Heart right ventricle (tissue), 16 donors: ENCODE measurements around the gene PTMA. TPM values are rescaled to one million over a fixed set of nuclear protein-coding genes. Genes with fewer than 3 reads are reported as not detected.

Source experiments
- ATAC-seq, 8 donors: fragments of 200-7000 bp; cut with Tn5 transposase; one replicate each; pipeline ENCODE4 v1.9.1; 2020; ENCODE audit warnings: mild to moderate bottlenecking in 8 of 8, moderate library complexity in 8 of 8, moderate number of reproducible peaks in 1 of 8
- DNase-seq, 2 donors: peaks; one replicate each; pipeline ENCODE4 v3.0.0-alpha.2; 2020
- H3K27ac ChIP-seq, 10 donors: fragments of 200-600 bp; sonication (generic) in 2 of 10; one replicate each; pipeline versions ENCODE4 v1.5.0 to v1.8.0; 2020 to 2022; ENCODE audit warnings: mild to moderate bottlenecking in 3 of 10
- H3K27me3 ChIP-seq, 7 donors: fragments of 200-600 bp; one replicate each; pipeline ENCODE4 v1.8.0; 2021 to 2022; ENCODE audit warnings: mild to moderate bottlenecking in 2 of 7
- H3K36me3 ChIP-seq, 9 donors: fragments of 200-600 bp; sonication (generic) in 1 of 9; one replicate each; pipeline versions ENCODE4 v1.5.0 to v1.8.0; 2020 to 2022; ENCODE audit warnings: mild to moderate bottlenecking in 2 of 9
- H3K4me1 ChIP-seq, 9 donors: fragments of 200-600 bp; sonication (generic) in 1 of 9; one replicate each; pipeline versions ENCODE4 v1.5.0 to v1.8.0; 2020 to 2022; ENCODE audit warnings: mild to moderate bottlenecking in 4 of 9
- H3K4me3 ChIP-seq, 10 donors: fragments of 200-600 bp; sonication (generic) in 2 of 10; one replicate each; pipeline versions ENCODE4 v1.5.0 to v1.8.0; 2020 to 2022; ENCODE audit warnings: mild to moderate bottlenecking in 7 of 10, moderate library complexity in 2 of 10
- H3K9me3 ChIP-seq, 11 donors: fragments of 200-600 bp in 10 of 11; sonication (generic) in 2 of 11; one replicate each; pipeline versions ENCODE4 v1.5.0 to v1.8.0; 2013 to 2022; ENCODE audit warnings: mild to moderate bottlenecking in 2 of 11, control low read depth in 1 of 11, moderate library complexity in 1 of 11
- WGBS, 2 donors: extraction: QIAGEN DNeasy Blood & Tissue Kit; methylation state at CpG; one replicate each; pipeline ENCODE4 v1.1.7; 2013; ENCODE audit warnings: inconsistent platforms in 1 of 2; 5-methylcytosine and 5-hydroxymethylcytosine counted together
- intact Hi-C, 10 donors: fragments of 100-400 bp; cut with DNase I; formaldehyde crosslinking; loops; one replicate each; pipeline versions ENCODE4 v1.11.1 to v1.14.2; 2022
- polyA plus RNA-seq, 2 donors: library from polyadenylated mRNA; stranded (reverse); fragments of 200-250 nt; gene quantifications; one replicate each; pipeline ENCODE4 v1.2.3, GENCODE V29; 2013
- total RNA-seq, 10 donors: library from RNA; stranded (reverse); fragmentation: NEBNext Ultra II Directional in 3 of 10; extraction: Animal tissue kit (Norgen Biotek cat#: 25700) in 3 of 10; gene quantifications; one replicate each; pipeline versions ENCODE4 v1.2.1 to v1.2.4, GENCODE V29; 2021 to 2023
- TF ChIP-seq, protein P1 (sequence below), 9 donors: fragments of 200-600 bp; sonication (generic) in 2 of 9; IDR thresholded peaks; one replicate each; pipeline versions ENCODE4 v1.5.0 to v1.8.0; 2021 to 2022; ENCODE audit warnings: antibody characterized with exemption in 9 of 9, mild to moderate bottlenecking in 5 of 9, moderate library complexity in 1 of 9
- donor health status: Arrhythmogenic right ventricular cardiomyopathy.
- donor health status: ischemic (EF 13 %, LVEDD 7.1; RV severe dilation, severe dysfunction).
- donor health status: healthy with polysubstance abuse.
- donor health status: DM: no; HTN: yes; CAD: no.
- donor health status: DM: no; HTN: no; CAD: no.
- donor health status: ischemic (EF 25% LVEDD 6.9; RV normal size, moderate dysfunction).
- donor health status: ischemic (EF 25% LVEDD 5.7; RV mildly dilated, moderate dysfunction).
- donor health status: healthy.
- donor health status: DM: yes; HTN: yes; CAD: no.
- donor health status: Ischemic cardiomyopathy.
- donor health status: ischemic (EF 35%, LVEDD 5.7; RV mildly dilated, moderate dysfunction).
- donor health status: nonischemic (EF 11% LVEDD 7.7; RV severe dilation, severe dysfunction).
- donor health status: DM: yes; HTN: yes; CAD: no.
- donor health status: PGD.
- donor health status: ischemic (EF 29% LVEDD 5.4; RV normal size, mild dysfunction).
- donor health status: nonischemic (EF 23%, LVEDD 6.1; RV moderate dilation, normal function).

Gene PTMA
- total and polyA plus RNA-seq, 12 donors: 133 to 626 (median 181) TPM

DNA sequence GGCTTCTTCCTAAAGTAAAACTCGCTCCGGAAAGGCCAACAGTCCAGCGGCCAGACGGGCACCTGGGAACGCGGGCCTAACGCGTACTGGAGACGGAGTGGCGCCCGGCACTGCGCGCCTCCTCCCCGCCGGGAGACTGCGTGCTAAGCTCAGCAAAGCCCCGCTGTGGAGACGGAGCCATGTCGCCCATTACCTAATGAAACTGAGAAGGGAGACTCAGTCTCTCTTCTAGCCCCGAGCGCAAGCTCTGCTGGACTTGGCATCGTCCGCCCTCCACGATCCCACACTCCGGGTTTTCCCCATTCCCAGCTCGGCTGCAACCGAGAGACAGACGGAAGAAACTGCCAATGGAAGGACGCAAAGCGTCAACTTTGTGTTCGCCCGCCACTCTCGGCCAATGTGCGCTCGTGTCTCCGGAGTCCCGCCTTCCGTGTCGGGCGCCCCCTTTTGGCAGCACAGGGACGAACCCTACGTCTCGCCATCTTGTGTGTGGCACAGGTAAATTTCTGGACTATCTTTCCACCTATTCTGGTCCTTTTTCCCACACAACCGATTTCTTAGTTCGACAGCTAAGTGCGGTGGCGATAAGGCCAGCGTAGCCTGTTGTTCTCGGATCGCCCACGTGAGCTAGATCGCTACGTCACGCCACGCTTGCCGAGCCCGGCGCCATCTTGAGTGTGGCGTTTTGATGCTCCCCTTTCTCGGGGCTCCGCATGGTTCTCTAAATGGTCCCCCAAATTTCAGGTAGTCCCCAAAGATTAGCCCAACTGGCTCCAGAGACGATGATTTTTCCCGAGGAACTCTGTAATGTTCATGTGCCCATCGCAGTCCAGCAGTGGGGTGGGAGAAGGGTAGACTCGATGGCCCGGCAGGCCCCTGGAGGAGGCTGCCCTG is 1.3 kb upstream of the PTMA start:
- Histone ChIP-seq H3K36me3 (peaks cover 0 to 9% (median 3%) of the 10 kb centered on the region in 9 donors), H3K27me3 (no peaks in the 10 kb centered on the region), H3K9me3 (no peaks in the 10 kb centered on the region), H3K4me1 (peaks cover 11 to 43% (median 30%) of the 10 kb centered on the region in 9 donors), H3K4me3 (peak overlapping the region; percentile 36 to 100 (median 78)), H3K27ac (peak overlapping the region; percentile 98 to 100 (median 99))
- TF ChIP-seq, protein P1, sequence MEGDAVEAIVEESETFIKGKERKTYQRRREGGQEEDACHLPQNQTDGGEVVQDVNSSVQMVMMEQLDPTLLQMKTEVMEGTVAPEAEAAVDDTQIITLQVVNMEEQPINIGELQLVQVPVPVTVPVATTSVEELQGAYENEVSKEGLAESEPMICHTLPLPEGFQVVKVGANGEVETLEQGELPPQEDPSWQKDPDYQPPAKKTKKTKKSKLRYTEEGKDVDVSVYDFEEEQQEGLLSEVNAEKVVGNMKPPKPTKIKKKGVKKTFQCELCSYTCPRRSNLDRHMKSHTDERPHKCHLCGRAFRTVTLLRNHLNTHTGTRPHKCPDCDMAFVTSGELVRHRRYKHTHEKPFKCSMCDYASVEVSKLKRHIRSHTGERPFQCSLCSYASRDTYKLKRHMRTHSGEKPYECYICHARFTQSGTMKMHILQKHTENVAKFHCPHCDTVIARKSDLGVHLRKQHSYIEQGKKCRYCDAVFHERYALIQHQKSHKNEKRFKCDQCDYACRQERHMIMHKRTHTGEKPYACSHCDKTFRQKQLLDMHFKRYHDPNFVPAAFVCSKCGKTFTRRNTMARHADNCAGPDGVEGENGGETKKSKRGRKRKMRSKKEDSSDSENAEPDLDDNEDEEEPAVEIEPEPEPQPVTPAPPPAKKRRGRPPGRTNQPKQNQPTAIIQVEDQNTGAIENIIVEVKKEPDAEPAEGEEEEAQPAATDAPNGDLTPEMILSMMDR (IDR thresholded peaks at IDR 0.05): peak; percentile 74 to 98 (median 91)
- peak; percentile 59 to 83 (median 76) for ATAC-seq
- WGBS, 2 donors: 0 to 1% methylated on average over 66 of the region's 66 CpGs
- intact Hi-C loops: loop anchor here in 7 of 10 donors (1.0 to 2.0 kb wide), 4 partner anchors 26 to 94 kb away; no protein-coding TSS in a partner anchor
- DNase-seq: peak; percentile 97 to 99

DNA sequence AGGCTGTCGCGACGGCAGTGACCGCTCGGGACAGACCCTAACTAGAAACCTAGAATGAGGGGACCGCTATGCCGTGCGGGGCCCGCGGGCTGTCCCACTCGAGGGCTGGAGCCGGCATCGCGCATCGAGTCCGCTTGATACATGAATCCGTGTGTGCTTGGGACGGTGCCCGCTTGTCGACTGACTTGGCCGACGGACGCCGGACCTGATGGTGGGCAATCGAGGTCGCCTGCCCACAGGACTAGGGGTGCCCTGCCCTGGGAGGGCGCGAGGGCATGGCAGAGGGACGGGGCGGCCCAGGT is 749 bp upstream of the PTMA start:
- peaks cover 0 to 15% (median 9%) of the 10 kb centered on the region in 9 donors for H3K36me3 ChIP-seq
- ATAC-seq: peak in 5 of 8 donors; percentile 0 to 3 (median 0)
- intact Hi-C loops: loop anchor here in 7 of 10 donors (1.0 to 2.0 kb wide), 4 partner anchors 27 to 95 kb away; no protein-coding TSS in a partner anchor

DNA sequence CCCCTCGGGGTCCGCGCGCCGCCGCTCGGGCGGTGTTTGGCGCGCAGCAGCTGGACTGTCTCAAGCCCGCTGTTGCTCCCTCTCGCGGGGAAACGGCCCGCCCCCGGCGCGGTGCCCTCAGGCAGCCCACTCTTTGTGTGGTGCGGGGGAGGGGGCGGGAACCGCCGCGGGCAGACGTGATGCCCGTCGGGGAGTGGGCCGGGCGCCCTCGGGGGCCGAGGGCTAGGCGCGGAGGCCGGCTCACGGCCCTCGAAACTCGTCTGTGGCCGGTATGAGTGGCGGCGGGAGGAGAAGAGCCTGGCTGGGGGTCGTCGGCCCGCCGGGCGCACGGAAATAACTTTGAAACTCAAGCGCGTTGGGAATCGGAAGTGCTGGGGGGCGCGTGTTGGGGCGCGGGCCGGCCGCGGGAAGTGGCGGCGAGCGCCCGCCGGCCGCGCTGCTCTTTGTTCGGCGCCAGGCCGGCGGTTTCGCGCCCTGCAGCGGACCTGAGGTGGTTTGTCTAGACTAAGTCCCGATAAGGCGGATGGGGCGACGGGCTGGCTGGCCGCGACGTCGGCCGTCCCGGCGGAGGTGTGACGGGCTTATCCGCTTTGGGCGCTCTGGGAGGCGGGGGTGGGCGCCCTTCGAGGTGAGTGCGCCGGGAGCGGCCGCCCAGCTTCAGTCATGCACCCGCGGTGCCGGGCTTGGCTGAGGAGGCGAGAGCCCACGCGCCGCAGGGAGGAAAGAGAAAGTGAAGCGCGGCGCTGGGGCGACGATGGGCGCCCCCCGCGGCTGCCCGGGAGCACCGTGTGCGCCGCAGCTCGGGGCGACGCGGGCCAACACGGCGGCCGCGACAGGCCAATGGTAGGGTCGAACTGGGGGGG is 679 bp downstream of the PTMA start:
- H3K36me3 ChIP-seq: peaks cover 0 to 28% (median 13%) of the 10 kb centered on the region in 9 donors
- peak in 1 of 8 donors; percentile 3 for ATAC-seq
- TF ChIP-seq, protein P1 (IDR thresholded peaks at IDR 0.05): peak in 4 of 9 donors; percentile 28 to 41 (median 34)
- DNase-seq: peak; percentile 44 to 61
- peaks cover 18 to 57% (median 46%) of the 10 kb centered on the region in 9 donors for H3K4me1 ChIP-seq
- H3K9me3 ChIP-seq: no peaks in the 10 kb centered on the region
- intact Hi-C loops: loop anchor here in 2 of 10 donors (1.0 to 2.0 kb wide), 2 partner anchors 43 to 66 kb away; no protein-coding TSS in a partner anchor
- H3K27ac ChIP-seq: peak overlapping the region; percentile 98 to 100 (median 99)
- H3K27me3 ChIP-seq: no peaks in the 10 kb centered on the region
- H3K4me3 ChIP-seq: peak overlapping the region; percentile 72 to 100 (median 90)
- 0% methylated on average over 92 to 118 of the region's 118 CpGs for WGBS, 2 donors

More for the DNA sequence above, 749 bp upstream of the PTMA start:
- Histone ChIP-seq H3K4me3 (peak overlapping the region in 9 of 10 donors; percentile 49 to 100 (median 79)), H3K27ac (peak overlapping the region; percentile 98 to 100 (median 99)), H3K4me1 (peaks cover 14 to 46% (median 36%) of the 10 kb centered on the region in 9 donors), H3K27me3 (no peaks in the 10 kb centered on the region), H3K9me3 (no peaks in the 10 kb centered on the region)
- TF ChIP-seq, protein P1 (IDR thresholded peaks at IDR 0.05): no peak
- WGBS, 2 donors: 7 to 10% methylated on average over 30 of the region's 30 CpGs
- DNase-seq: peak in 1 of 2 donors; percentile 72

DNA sequence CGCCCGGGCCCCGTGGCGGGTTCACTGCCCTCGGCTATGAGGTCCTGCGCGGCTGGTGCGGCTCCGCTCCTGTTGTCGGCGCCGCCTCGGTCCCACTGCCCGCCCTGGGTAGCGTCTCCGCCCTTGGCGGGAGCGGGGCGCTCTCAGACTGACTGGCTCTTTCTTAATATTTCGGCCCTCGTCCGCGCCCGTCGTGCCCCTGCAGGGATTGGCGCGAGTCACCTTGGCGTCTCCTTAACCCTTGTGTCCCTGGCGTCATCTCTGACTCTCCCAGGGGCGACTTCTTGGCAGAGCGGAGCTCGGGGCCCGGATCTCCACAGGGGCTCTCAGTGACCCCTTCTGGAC is 1.3 kb downstream of the PTMA start:
- ATAC-seq (no peak), DNase-seq (peak; percentile 49 to 59)
- Histone ChIP-seq H3K27ac (peak overlapping the region; percentile 98 to 100 (median 99)), H3K9me3 (no peaks in the 10 kb centered on the region), H3K27me3 (no peaks in the 10 kb centered on the region), H3K4me3 (peak overlapping the region; percentile 72 to 100 (median 90)), H3K36me3 (peaks cover 0 to 33% (median 13%) of the 10 kb centered on the region in 9 donors), H3K4me1 (peaks cover 18 to 62% (median 50%) of the 10 kb centered on the region in 9 donors)
- TF ChIP-seq, protein P1 (IDR thresholded peaks at IDR 0.05): no peak
- 0 to 1% methylated on average over 25 to 33 of the region's 33 CpGs for WGBS, 2 donors
- intact Hi-C loops: loop anchor here in 1 of 10 donors (2.0 kb wide), 1 partner anchor 67 kb away; no protein-coding TSS in a partner anchor
